AG09309 (cell line): ENCODE data around the gene MYO16.

Experiments used
- DNase-seq: peaks from one replicate; pipeline ENCODE4 v3.0.0-alpha.2; 2010; ENCODE audit warnings: low read depth
- H3K4me3 ChIP-seq: 2 replicates; pipeline ENCODE4 v1.5.1; 2011; ENCODE audit warnings: mild to moderate bottlenecking, low read depth, low read length, moderate library complexity; ENCODE audit not compliant: control insufficient read depth
- CTCF ChIP-seq: IDR thresholded peaks from 2 replicates; pipeline ENCODE4 v1.5.1; 2011; ENCODE audit warnings: mild to moderate bottlenecking, low read depth, low read length, inconsistent platforms; ENCODE audit not compliant: insufficient read depth, control insufficient read depth; ENCODE audit errors: missing control alignments

The MYO16 gene

GRCh38 chr13:108950333-108951010 lies 321.1 kb downstream of the MYO16 start:
- TF ChIP-seq CTCF = no peak
- no peak overlapping the region for H3K4me3 ChIP-seq
- DNase-seq = no peak

GRCh38 chr13:108955741-108956140 lies 326.3 kb downstream of the MYO16 start:
- DNase-seq = no peak
- H3K4me3 ChIP-seq = no peak overlapping the region
- no peak for TF ChIP-seq CTCF

- DNase-seq = peak; percentile 64
- no peak overlapping the region for H3K4me3 ChIP-seq
- no peak for TF ChIP-seq CTCF
Measured at GRCh38 chr13:108957369-108958012, 328.1 kb downstream of the MYO16 start.

GRCh38 chr13:108958013-108958376 lies 328.6 kb downstream of the MYO16 start:
- no peak for DNase-seq

GRCh38 chr13:108959234-108959633 lies 329.8 kb downstream of the MYO16 start:
- no peak overlapping the region for H3K4me3 ChIP-seq
- no peak for TF ChIP-seq CTCF
- no peak for DNase-seq

More at GRCh38 chr13:108958013-108958376, 328.6 kb downstream of the MYO16 start:
- TF ChIP-seq CTCF = no peak
- H3K4me3 ChIP-seq = no peak overlapping the region

GRCh38 chr13:108960006-108960405 lies 330.6 kb downstream of the MYO16 start:
- DNase-seq = no peak
- TF ChIP-seq CTCF = no peak
- H3K4me3 ChIP-seq = no peak overlapping the region
